ENCODE data around the gene LTBP2.

The LTBP2 gene

GRCh38 chr14:74601982-74602381 lies 10.1 kb downstream of the LTBP2 start (continued):
- TF ChIP-seq PBX3 (CRISPR knock-in tag; IDR thresholded peaks at IDR 0.05) (no peak), SCRT2 (tag by site-specific recombination; IDR thresholded peaks at IDR 0.05) (no peak), EGR2 (tag by site-specific recombination; IDR thresholded peaks at IDR 0.05; ENCODE audit: low read depth) (no peak), MZF1 (tag by site-specific recombination; IDR thresholded peaks at IDR 0.05; ENCODE audit: borderline replicate concordance) (no peak), CTCF (tag by site-specific recombination; IDR thresholded peaks at IDR 0.05) (no peak)
- TF ChIP-seq, protein P1, sequence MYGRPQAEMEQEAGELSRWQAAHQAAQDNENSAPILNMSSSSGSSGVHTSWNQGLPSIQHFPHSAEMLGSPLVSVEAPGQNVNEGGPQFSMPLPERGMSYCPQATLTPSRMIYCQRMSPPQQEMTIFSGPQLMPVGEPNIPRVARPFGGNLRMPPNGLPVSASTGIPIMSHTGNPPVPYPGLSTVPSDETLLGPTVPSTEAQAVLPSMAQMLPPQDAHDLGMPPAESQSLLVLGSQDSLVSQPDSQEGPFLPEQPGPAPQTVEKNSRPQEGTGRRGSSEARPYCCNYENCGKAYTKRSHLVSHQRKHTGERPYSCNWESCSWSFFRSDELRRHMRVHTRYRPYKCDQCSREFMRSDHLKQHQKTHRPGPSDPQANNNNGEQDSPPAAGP (tag by site-specific recombination; IDR thresholded peaks at IDR 0.05), result no peak

GRCh38 chr14:74599946-74600345 lies 12.1 kb downstream of the LTBP2 start:
- no peaks in the 10 kb centered on the region for H3K36me3 ChIP-seq (ENCODE audit: control insufficient read depth in 2 of 2, insufficient read depth in 1 of 2, low read length in 2 of 2)
- ChIA-PET POLR2A (no interaction called here), CTCF (no interaction called here)
- H3K4me1 ChIP-seq (ENCODE audit: control insufficient read depth, insufficient read depth, low read length), result no peaks in the 10 kb centered on the region
- no peak for TF ChIP-seq ZNF558 (tag by site-specific recombination; IDR thresholded peaks at IDR 0.05)
- TF ChIP-seq ZNF707 (tag by site-specific recombination; IDR thresholded peaks at IDR 0.05), result no peak
- TF ChIP-seq ZNF26 (tag by site-specific recombination; IDR thresholded peaks at IDR 0.05), result no peak
- TF ChIP-seq ZBTB49 (tag by site-specific recombination; IDR thresholded peaks at IDR 0.05; ENCODE audit: low read depth), result no peak
- no peak for TF ChIP-seq ZNF391 (tag by site-specific recombination; IDR thresholded peaks at IDR 0.05; ENCODE audit: borderline replicate concordance, low read depth)
- no peak for TF ChIP-seq KLF8 (tag by site-specific recombination; IDR thresholded peaks at IDR 0.05)
- TF ChIP-seq ZNF548 (tag by site-specific recombination; IDR thresholded peaks at IDR 0.05), result no peak
- no peak for TF ChIP-seq ZNF248 (tag by site-specific recombination; IDR thresholded peaks at IDR 0.05)
- no peak overlapping the region for H3K4me3 ChIP-seq (ENCODE audit: low read depth, low read length)
- H3K9me3 ChIP-seq (ENCODE audit: control insufficient read depth, insufficient read depth, low read depth, low read length), result no peaks in the 10 kb centered on the region
- H3K27ac ChIP-seq (ENCODE audit: extremely low read depth, low read depth, low read length), result no peak overlapping the region

DNA sequence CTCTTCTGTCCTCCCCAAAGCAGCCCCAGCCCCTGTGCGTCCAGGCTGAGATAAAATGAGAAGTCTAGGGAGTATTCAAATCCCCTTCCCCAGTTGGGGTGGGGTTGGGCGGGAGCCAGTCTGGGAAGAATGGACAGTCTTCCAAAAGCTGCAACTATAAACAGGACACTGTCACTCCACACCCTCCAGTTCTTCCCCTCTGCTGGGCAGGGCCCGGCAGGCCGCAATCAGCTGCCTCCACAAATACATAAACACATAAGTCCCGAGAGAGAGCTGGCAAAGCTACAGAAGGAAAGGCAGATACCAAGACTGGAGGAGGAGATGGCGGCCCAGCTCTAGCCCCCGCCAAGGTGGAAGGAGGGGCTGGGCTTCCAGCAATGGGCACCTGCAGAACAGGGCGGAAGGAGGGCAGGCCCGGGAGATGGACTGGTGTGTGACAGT lies 12.7 kb downstream of the LTBP2 start:
- POLR2A ChIA-PET, result interaction anchor here (0.8 kb wide), 1 partner anchor 30 kb away, joined by 3 read pairs; no protein-coding TSS in a partner anchor
- Histone ChIP-seq H3K27ac (ENCODE audit: extremely low read depth, low read depth, low read length) (no peak overlapping the region), H3K36me3 (ENCODE audit: control insufficient read depth in 2 of 2, insufficient read depth in 1 of 2, low read length in 2 of 2) (no peaks in the 10 kb centered on the region), H3K4me3 (ENCODE audit: low read depth, low read length) (no peak overlapping the region), H3K4me1 (ENCODE audit: control insufficient read depth, insufficient read depth, low read length) (no peaks in the 10 kb centered on the region), H3K9me3 (ENCODE audit: control insufficient read depth, insufficient read depth, low read depth, low read length) (no peaks in the 10 kb centered on the region)
- CTCF ChIA-PET, result interaction anchor here (2.5 kb wide), 1 partner anchor 10 kb away, joined by 18 read pairs; no protein-coding TSS in a partner anchor
- TF ChIP-seq ZNF621 (tag by site-specific recombination; IDR thresholded peaks at IDR 0.05), result no peak
- TF ChIP-seq, protein P2, sequence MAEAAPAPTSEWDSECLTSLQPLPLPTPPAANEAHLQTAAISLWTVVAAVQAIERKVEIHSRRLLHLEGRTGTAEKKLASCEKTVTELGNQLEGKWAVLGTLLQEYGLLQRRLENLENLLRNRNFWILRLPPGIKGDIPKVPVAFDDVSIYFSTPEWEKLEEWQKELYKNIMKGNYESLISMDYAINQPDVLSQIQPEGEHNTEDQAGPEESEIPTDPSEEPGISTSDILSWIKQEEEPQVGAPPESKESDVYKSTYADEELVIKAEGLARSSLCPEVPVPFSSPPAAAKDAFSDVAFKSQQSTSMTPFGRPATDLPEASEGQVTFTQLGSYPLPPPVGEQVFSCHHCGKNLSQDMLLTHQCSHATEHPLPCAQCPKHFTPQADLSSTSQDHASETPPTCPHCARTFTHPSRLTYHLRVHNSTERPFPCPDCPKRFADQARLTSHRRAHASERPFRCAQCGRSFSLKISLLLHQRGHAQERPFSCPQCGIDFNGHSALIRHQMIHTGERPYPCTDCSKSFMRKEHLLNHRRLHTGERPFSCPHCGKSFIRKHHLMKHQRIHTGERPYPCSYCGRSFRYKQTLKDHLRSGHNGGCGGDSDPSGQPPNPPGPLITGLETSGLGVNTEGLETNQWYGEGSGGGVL (tag by site-specific recombination; IDR thresholded peaks at IDR 0.05), result no peak
- TF ChIP-seq KLF16 (tag by site-specific recombination; IDR thresholded peaks at IDR 0.05), result no peak
- no peak for TF ChIP-seq SETDB1 (IDR thresholded peaks at IDR 0.05; ENCODE audit: insufficient read length, low read length)
- TF ChIP-seq, protein P3, sequence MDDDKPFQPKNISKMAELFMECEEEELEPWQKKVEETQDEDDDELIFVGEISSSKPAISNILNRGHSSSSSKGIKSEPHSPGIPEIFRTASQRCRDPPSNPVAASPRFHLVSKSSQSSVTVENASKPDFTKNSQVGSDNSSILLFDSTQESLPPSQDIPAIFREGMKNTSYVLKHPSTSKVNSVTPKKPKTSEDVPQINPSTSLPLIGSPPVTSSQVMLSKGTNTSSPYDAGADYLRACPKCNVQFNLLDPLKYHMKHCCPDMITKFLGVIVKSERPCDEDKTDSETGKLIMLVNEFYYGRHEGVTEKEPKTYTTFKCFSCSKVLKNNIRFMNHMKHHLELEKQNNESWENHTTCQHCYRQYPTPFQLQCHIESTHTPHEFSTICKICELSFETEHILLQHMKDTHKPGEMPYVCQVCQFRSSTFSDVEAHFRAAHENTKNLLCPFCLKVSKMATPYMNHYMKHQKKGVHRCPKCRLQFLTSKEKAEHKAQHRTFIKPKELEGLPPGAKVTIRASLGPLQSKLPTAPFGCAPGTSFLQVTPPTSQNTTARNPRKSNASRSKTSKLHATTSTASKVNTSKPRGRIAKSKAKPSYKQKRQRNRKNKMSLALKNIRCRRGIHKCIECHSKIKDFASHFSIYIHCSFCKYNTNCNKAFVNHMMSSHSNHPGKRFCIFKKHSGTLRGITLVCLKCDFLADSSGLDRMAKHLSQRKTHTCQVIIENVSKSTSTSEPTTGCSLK (tag by site-specific recombination; IDR thresholded peaks at IDR 0.05), result no peak
- no peak for TF ChIP-seq ZNF830 (tag by site-specific recombination; IDR thresholded peaks at IDR 0.05; ENCODE audit: low read depth)
- no peak for TF ChIP-seq ZNF596 (tag by site-specific recombination; IDR thresholded peaks at IDR 0.05)
- no peak for TF ChIP-seq IKZF3 (tag by site-specific recombination; IDR thresholded peaks at IDR 0.05)
